ENCODE data around the gene NUMB. TPM values are rescaled to one million over a fixed set of nuclear protein-coding genes. Genes with fewer than 3 reads are reported as not detected.
A peak's percentile ranks its signal among the peaks of the same experiment; 100 is the strongest.

Gene NUMB
- total and polyA plus RNA-seq, 4 donors, result 21.2 to 45.8 (median 26.1) TPM

- Histone ChIP-seq H3K9ac (ENCODE audit: low read depth in 1 of 2, low read length in 2 of 2) (no peak overlapping the region), H3K27me3 (ENCODE audit: control insufficient read depth in 4 of 4, insufficient read depth in 4 of 4, low read length in 3 of 4) (peaks cover 0 to 6% (median 2%) of the 10 kb centered on the region in 4 donors), H3K36me3 (ENCODE audit: control insufficient read depth in 4 of 4, insufficient read depth in 3 of 4, low read depth in 1 of 4, low read length in 3 of 4) (no peaks in the 10 kb centered on the region), H3K4me1 (ENCODE audit: control insufficient read depth in 4 of 4, insufficient read depth in 4 of 4, low read length in 3 of 4) (peaks cover 5 to 34% (median 19%) of the 10 kb centered on the region in 4 donors), H3K27ac (ENCODE audit: low read depth in 1 of 2, low read length in 2 of 2) (no peak overlapping the region), H3K9me3 (ENCODE audit: control insufficient read depth in 4 of 4, low read length in 3 of 4) (no peaks in the 10 kb centered on the region), H3K4me3 (ENCODE audit: low read depth in 1 of 3, low read length in 3 of 3) (peak overlapping the region in 1 of 3 donors; percentile 55)
- TF ChIP-seq RXRA (IDR thresholded peaks at IDR 0.05) (no peak), MAX (IDR thresholded peaks at IDR 0.05) (no peak), REST (IDR thresholded peaks at IDR 0.05) (no peak), TAF1 (conservative IDR thresholded peaks at IDR 0.05) (no peak), RAD21 (IDR thresholded peaks at IDR 0.05) (no peak), SP1 (IDR thresholded peaks at IDR 0.05) (no peak), EGR1 (IDR thresholded peaks at IDR 0.05; ENCODE audit: low read depth in 2 of 2) (no peak), JUND (IDR thresholded peaks at IDR 0.05) (no peak), FOXA1 (IDR thresholded peaks at IDR 0.05) (no peak), HNF4A (conservative IDR thresholded peaks at IDR 0.05) (no peak), HNF4G (IDR thresholded peaks at IDR 0.05) (no peak), YY1 (IDR thresholded peaks at IDR 0.05) (no peak), FOXA2 (IDR thresholded peaks at IDR 0.05) (no peak)
- TF ChIP-seq, protein P1, sequence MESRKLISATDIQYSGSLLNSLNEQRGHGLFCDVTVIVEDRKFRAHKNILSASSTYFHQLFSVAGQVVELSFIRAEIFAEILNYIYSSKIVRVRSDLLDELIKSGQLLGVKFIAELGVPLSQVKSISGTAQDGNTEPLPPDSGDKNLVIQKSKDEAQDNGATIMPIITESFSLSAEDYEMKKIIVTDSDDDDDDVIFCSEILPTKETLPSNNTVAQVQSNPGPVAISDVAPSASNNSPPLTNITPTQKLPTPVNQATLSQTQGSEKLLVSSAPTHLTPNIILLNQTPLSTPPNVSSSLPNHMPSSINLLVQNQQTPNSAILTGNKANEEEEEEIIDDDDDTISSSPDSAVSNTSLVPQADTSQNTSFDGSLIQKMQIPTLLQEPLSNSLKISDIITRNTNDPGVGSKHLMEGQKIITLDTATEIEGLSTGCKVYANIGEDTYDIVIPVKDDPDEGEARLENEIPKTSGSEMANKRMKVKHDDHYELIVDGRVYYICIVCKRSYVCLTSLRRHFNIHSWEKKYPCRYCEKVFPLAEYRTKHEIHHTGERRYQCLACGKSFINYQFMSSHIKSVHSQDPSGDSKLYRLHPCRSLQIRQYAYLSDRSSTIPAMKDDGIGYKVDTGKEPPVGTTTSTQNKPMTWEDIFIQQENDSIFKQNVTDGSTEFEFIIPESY (IDR thresholded peaks at IDR 0.05), result no peak
- TF ChIP-seq, protein P2, sequence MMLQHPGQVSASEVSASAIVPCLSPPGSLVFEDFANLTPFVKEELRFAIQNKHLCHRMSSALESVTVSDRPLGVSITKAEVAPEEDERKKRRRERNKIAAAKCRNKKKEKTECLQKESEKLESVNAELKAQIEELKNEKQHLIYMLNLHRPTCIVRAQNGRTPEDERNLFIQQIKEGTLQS (IDR thresholded peaks at IDR 0.05), result no peak
- TF ChIP-seq, protein P3, sequence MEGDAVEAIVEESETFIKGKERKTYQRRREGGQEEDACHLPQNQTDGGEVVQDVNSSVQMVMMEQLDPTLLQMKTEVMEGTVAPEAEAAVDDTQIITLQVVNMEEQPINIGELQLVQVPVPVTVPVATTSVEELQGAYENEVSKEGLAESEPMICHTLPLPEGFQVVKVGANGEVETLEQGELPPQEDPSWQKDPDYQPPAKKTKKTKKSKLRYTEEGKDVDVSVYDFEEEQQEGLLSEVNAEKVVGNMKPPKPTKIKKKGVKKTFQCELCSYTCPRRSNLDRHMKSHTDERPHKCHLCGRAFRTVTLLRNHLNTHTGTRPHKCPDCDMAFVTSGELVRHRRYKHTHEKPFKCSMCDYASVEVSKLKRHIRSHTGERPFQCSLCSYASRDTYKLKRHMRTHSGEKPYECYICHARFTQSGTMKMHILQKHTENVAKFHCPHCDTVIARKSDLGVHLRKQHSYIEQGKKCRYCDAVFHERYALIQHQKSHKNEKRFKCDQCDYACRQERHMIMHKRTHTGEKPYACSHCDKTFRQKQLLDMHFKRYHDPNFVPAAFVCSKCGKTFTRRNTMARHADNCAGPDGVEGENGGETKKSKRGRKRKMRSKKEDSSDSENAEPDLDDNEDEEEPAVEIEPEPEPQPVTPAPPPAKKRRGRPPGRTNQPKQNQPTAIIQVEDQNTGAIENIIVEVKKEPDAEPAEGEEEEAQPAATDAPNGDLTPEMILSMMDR (IDR thresholded peaks at IDR 0.05; ENCODE audit: low read depth, low read length, missing input control), result no peak
- DNase-seq (ENCODE audit: low spot score), result no peak
- 4% methylated on average over 73 of the region's 73 CpGs for WGBS
These were observed 220.4 kb downstream of the NUMB start for GRCh38 chr14:73237786-73238423.
